GM12878 (cell line): ENCODE data around the gene CFLAR. TPM values are rescaled to one million over a fixed set of nuclear protein-coding genes. Genes with fewer than 3 reads are reported as not detected.

ENCODE experiments used
- ATAC-seq: fragments of 200-7000 bp; cut with Tn5 transposase; 3 replicates; pipeline ENCODE4 v1.9.1; 2020; ENCODE audit warnings: mild to moderate bottlenecking, moderate library complexity
- BruUV-seq: library from RNA; stranded (reverse); fragments of 400-500 nt; replicated peaks from 2 replicates; lab custom pipeline; 2021; lab: Mats Ljungman, UMichigan
- CTCF ChIA-PET: fragments of 300-600 bp; sonication (Branson Sonifier 250); formaldehyde crosslinking; extraction: SDS; loops from one replicate; lab custom pipeline; 2021; ENCODE audit warnings: inconsistent platforms; lab: Yijun Ruan, JAX
- POLR2A ChIA-PET: fragments of 350-600 bp; formaldehyde crosslinking; extraction: SDS; loops from one replicate; lab custom pipeline; 2021; ENCODE audit warnings: inconsistent platforms; lab: Charles Lee
- RAD21 ChIA-PET: fragments of 300-600 bp; sonication (Branson Sonifier 250); formaldehyde crosslinking; loops from one replicate; lab custom pipeline; 2023; ENCODE audit warnings: antibody characterized with exemption; ENCODE audit not compliant: unreplicated experiment; lab: Charles Lee
- SMC1A ChIA-PET: fragments of 300-600 bp; sonication (Branson Sonifier 250); formaldehyde crosslinking; loops from one replicate; lab custom pipeline; 2023; ENCODE audit not compliant: unreplicated experiment, uncharacterized antibody; lab: Charles Lee
- DNase-seq: peaks from one replicate; pipeline ENCODE4 v3.0.0-alpha.2; 2011; ENCODE audit warnings: low read depth, low spot score
- FAIRE-seq: peaks from 3 replicates; lab custom pipeline; 2011; peaks lifted over from hg19 to GRCh38; lab: Jason Lieb, UNC
- H2AFZ ChIP-seq: 2 replicates; pipeline ENCODE4 v1.6.0; 2011; ENCODE audit warnings: low read depth, low read length, control low read depth; ENCODE audit not compliant: control insufficient read depth
- H3K27ac ChIP-seq: 2 replicates; pipeline ENCODE4 v1.5.1; 2011; ENCODE audit warnings: control low read depth; ENCODE audit not compliant: control insufficient read depth, insufficient read depth
- H3K27me3 ChIP-seq, 2 experiments: replicated peaks in 1 of 2; 2 replicates each; pipeline versions ENCODE4 v1.6.0 to v1.6.1; 2011; ENCODE audit warnings: low read length in 1 of 2; ENCODE audit not compliant: control insufficient read depth in 2 of 2, insufficient read depth in 2 of 2
- H3K36me3 ChIP-seq, 2 experiments: 2 replicates each; pipeline ENCODE4 v1.5.1; 2011; ENCODE audit warnings: low read length in 1 of 2; ENCODE audit not compliant: control insufficient read depth in 2 of 2, insufficient read depth in 2 of 2
- H3K4me1 ChIP-seq: 2 replicates; pipeline ENCODE4 v1.6.1; 2011; ENCODE audit warnings: mild to moderate bottlenecking, low read length, moderate library complexity, mixed read lengths; ENCODE audit not compliant: control insufficient read depth, insufficient read depth
- H3K4me2 ChIP-seq: 2 replicates; pipeline ENCODE4 v1.6.0; 2011; ENCODE audit warnings: control low read depth; ENCODE audit not compliant: control insufficient read depth, insufficient read depth
- H3K4me3 ChIP-seq: fragments of 200-600 bp; sonication (generic); 2 replicates; pipeline ENCODE4 v1.5.1; 2016
- H3K79me2 ChIP-seq: 2 replicates; pipeline ENCODE4 v1.6.0; 2011; ENCODE audit warnings: low read length; ENCODE audit not compliant: control insufficient read depth, insufficient read depth
- H3K9ac ChIP-seq: 2 replicates; pipeline ENCODE4 v1.8.0; 2011; ENCODE audit warnings: low read length, control low read depth, mixed read lengths; ENCODE audit not compliant: control insufficient read depth, insufficient read depth
- H3K9me3 ChIP-seq: replicated peaks from 3 replicates; pipeline ENCODE4 v1.5.1; 2011; ENCODE audit warnings: mild to moderate bottlenecking, low read length; ENCODE audit not compliant: control insufficient read depth, insufficient read depth
- H4K20me1 ChIP-seq: 2 replicates; pipeline ENCODE4 v1.6.0; 2011; ENCODE audit not compliant: control insufficient read depth, insufficient read depth
- ATF2 ChIP-seq: IDR thresholded peaks from 2 replicates; pipeline ENCODE4 v1.6.1; 2012; ENCODE audit warnings: low read length, inconsistent platforms
- BHLHE40 ChIP-seq, 2 experiments: fragments of 450-650 bp in 1 of 2; IDR thresholded peaks; 2 replicates each; pipeline ENCODE4 v1.6.1; 2011 to 2017; ENCODE audit warnings: low read depth in 2 of 2, borderline replicate concordance in 1 of 2, improper control_type of control experiment in 1 of 2, low read length in 1 of 2, mild to moderate bottlenecking in 1 of 2
- CTCF ChIP-seq, 3 experiments: IDR thresholded peaks in 2 of 3; conservative IDR thresholded peaks in 1 of 3; 2 replicates each; pipeline ENCODE4 v1.5.1; 2011; ENCODE audit warnings: low read depth in 3 of 3, low read length in 3 of 3, mild to moderate bottlenecking in 3 of 3, control low read depth in 2 of 3, moderate library complexity in 2 of 3, inconsistent platforms in 1 of 3, mixed read lengths in 1 of 3; ENCODE audit not compliant: control insufficient read depth in 2 of 3, insufficient read depth in 1 of 3; ENCODE audit errors: extremely low read depth in 1 of 3
- IKZF1 ChIP-seq: fragments of 450-650 bp; conservative IDR thresholded peaks from 2 replicates; pipeline ENCODE4 v1.6.1; 2017; ENCODE audit warnings: antibody characterized with exemption, mild to moderate bottlenecking
- NR2C2 ChIP-seq: IDR thresholded peaks from 2 replicates; pipeline ENCODE4 v1.6.1; 2011; ENCODE audit warnings: borderline replicate concordance, low read depth; ENCODE audit not compliant: control insufficient read depth, insufficient read length
- NRF1 ChIP-seq: conservative IDR thresholded peaks from 2 replicates; pipeline ENCODE4 v1.6.1; 2011; ENCODE audit warnings: mild to moderate bottlenecking, low read depth, low read length, improper control_type of control experiment
- WGBS: methylation state at CpG from one replicate; pipeline ENCODE4 v1.1.6; 2016; ENCODE audit warnings: low lambda C conversion rate; ENCODE audit not compliant: insufficient replicate concordance, insufficient coverage; ENCODE audit errors: missing lambda C conversion rate; 5-methylcytosine and 5-hydroxymethylcytosine counted together
- in situ Hi-C: fragments of 300-500 bp; cut with MboI; formaldehyde crosslinking; loops from 9 replicates; pipeline ENCODE4 v1.14.3; 2018; ENCODE audit warnings: mixed read lengths
- intact Hi-C: fragments of 100-400 bp; cut with micrococcal nuclease; formaldehyde crosslinking; loops from one replicate; pipeline ENCODE4 v1.14.2; 2022; ENCODE audit not compliant: unreplicated experiment
- polyA plus RNA-seq, 11 experiments: library from polyadenylated mRNA; depleted of rRNA in 4 of 11; unstranded in 6 of 11; stranded (reverse) in 5 of 11; fragments of >200 nt; fragmentation: Nextera tagmentation in 4 of 11; fragmentation: Illumina TruSeq in 1 of 11; extraction: Ambion mirVana in 4 of 11; extraction: Trizol in 1 of 11; gene quantifications; 1 replicate in 1 of 11; 2 replicates in 10 of 11; pipeline versions ENCODE4 v1.2.1 to v1.2.3, GENCODE V29; 2011 to 2016; ENCODE audit warnings: inconsistent platforms in 2 of 11, missing spikeins in 2 of 11, low read depth in 1 of 11
- total RNA-seq, 4 experiments: library from RNA; depleted of rRNA in 3 of 4; stranded (reverse); fragments of >200 nt in 3 of 4; fragmentation: Illumina TruSeq in 1 of 4; extraction: Trizol in 1 of 4; gene quantifications; 2 replicates each; pipeline versions ENCODE4 v1.2.1 to v1.2.3, GENCODE V29; 2013 to 2021

Gene CFLAR
- total and polyA plus RNA-seq, 10 of the 15 experiments (the other 5 are each of a cell fraction or from before 2014, with no cell fraction given): 80.6 to 181 (median 101) TPM

- intact Hi-C loops: no loop called here
- ChIA-PET CTCF (interaction anchor here (1.1 to 4.6 kb wide), 3 partner anchors 53 to 278 kb away, joined by 3 to 390 read pairs (median 75); no protein-coding TSS in a partner anchor), RAD21 (interaction anchor here (1.1 to 4.3 kb wide), 4 partner anchors 53 to 275 kb away, joined by 3 to 279 read pairs (median 36); no protein-coding TSS in a partner anchor), POLR2A (no interaction called here), SMC1A (interaction anchor here (1.0 to 1.4 kb wide), 4 partner anchors 52 to 279 kb away, joined by 3 to 5 read pairs (median 4); no protein-coding TSS in a partner anchor)
- H3K27ac ChIP-seq: no peak overlapping the region
- no peaks in the 10 kb centered on the region; the same call in 1 of the 2 replicates for H3K79me2 ChIP-seq
- H4K20me1 ChIP-seq: no peaks in the 10 kb centered on the region
- H3K36me3 ChIP-seq: no peaks in the 10 kb centered on the region
- no peak for TF ChIP-seq CTCF (IDR thresholded peaks at IDR 0.05 in 2 of 3, conservative IDR thresholded peaks at IDR 0.05 in 1 of 3; ENCODE audit: control insufficient read depth in 2 of 3, extremely low read depth in 1 of 3, insufficient read depth in 1 of 3, low read depth in 3 of 3, low read length in 3 of 3)
- TF ChIP-seq ATF2: no peak
- no peak for TF ChIP-seq NR2C2
- no peak for TF ChIP-seq IKZF1
- no peak for TF ChIP-seq NRF1
- no peak for TF ChIP-seq BHLHE40 (IDR thresholded peaks at IDR 0.05; ENCODE audit: borderline replicate concordance in 1 of 2, low read depth in 2 of 2, low read length in 1 of 2)
- H2AFZ ChIP-seq: no peak overlapping the region; the same call in 1 of the 2 replicates
- H3K4me3 ChIP-seq: no peak overlapping the region
- 83% methylated on average over 3 of the region's 3 CpGs for WGBS
- ATAC-seq: no peak
- peaks cover 7% of the 10 kb centered on the region; the same call in 2 of the 3 replicates for H3K9me3 ChIP-seq
- H3K4me2 ChIP-seq: no peak overlapping the region
- no peak for FAIRE-seq
- no peaks in the 10 kb centered on the region; a peak in 1 of 4 replicates for H3K27me3 ChIP-seq
- no peak for DNase-seq
- H3K9ac ChIP-seq: no peak overlapping the region
- in situ Hi-C loops: no loop called here
- no TSS peak for BruUV-seq
- H3K4me1 ChIP-seq: no peaks in the 10 kb centered on the region
These were observed 64.0 kb downstream of the CFLAR start for GRCh38 chr2:201180010-201180409.
